A673 (cell line): ENCODE data around the gene APBA1. TPM values are rescaled to one million over a fixed set of nuclear protein-coding genes. Genes with fewer than 3 reads are reported as not detected.

Source experiments
- BruUV-seq: library from RNA; stranded (reverse); fragments of 400-500 nt; replicated peaks from 2 replicates; lab custom pipeline; 2021; lab: Mats Ljungman, UMichigan
- CTCF ChIA-PET: fragments of 300-600 bp; sonication (Branson Sonifier 250); formaldehyde crosslinking; loops from one replicate; lab custom pipeline; 2022; ENCODE audit warnings: antibody characterized with exemption; lab: Charles Lee
- POLR2A ChIA-PET: fragments of 300-600 bp; sonication (Branson Sonifier 250); formaldehyde crosslinking; loops from one replicate; lab custom pipeline; 2022; ENCODE audit warnings: antibody characterized with exemption; ENCODE audit not compliant: low non-redundant PET; lab: Charles Lee
- DNase-seq: peaks from one replicate; pipeline ENCODE4 v3.0.0-alpha.2; 2015; ENCODE audit warnings: low spot score
- H3K27ac ChIP-seq: fragments of 200-600 bp; sonication (generic); 2 replicates; pipeline ENCODE4 v1.5.1; 2016; ENCODE audit warnings: mixed run types, low read depth, mild to moderate bottlenecking, mixed read lengths, antibody characterized with exemption, low read length; ENCODE audit not compliant: poor library complexity, severe bottlenecking
- H3K27me3 ChIP-seq: fragments of 200-600 bp; sonication (generic); replicated peaks from 2 replicates; pipeline ENCODE4 v1.6.1; 2017; ENCODE audit warnings: mixed run types, low read depth, mild to moderate bottlenecking, mixed read lengths, antibody characterized with exemption, low read length; ENCODE audit not compliant: insufficient read depth, poor library complexity
- H3K36me3 ChIP-seq: fragments of 200-600 bp; sonication (generic); 2 replicates; pipeline ENCODE4 v1.6.1; 2016; ENCODE audit warnings: mixed run types, mild to moderate bottlenecking, mixed read lengths, antibody characterized with exemption, low read length; ENCODE audit not compliant: insufficient read depth, poor library complexity, severe bottlenecking
- H3K4me1 ChIP-seq: fragments of 200-600 bp; sonication (generic); 2 replicates; pipeline ENCODE4 v1.6.1; 2017; ENCODE audit warnings: mixed run types, mild to moderate bottlenecking, mixed read lengths, antibody characterized with exemption, low read length; ENCODE audit not compliant: insufficient read depth, poor library complexity, severe bottlenecking
- H3K4me3 ChIP-seq: fragments of 200-600 bp; sonication (generic); 2 replicates; pipeline ENCODE4 v1.5.1; 2016; ENCODE audit warnings: low read depth, mixed run types, mild to moderate bottlenecking, mixed read lengths, low read length; ENCODE audit not compliant: poor library complexity, severe bottlenecking
- H3K9me3 ChIP-seq: fragments of 200-600 bp; sonication (generic); 2 replicates; pipeline ENCODE4 v1.6.1; 2016; ENCODE audit warnings: mixed run types, low read depth, mild to moderate bottlenecking, mixed read lengths, antibody characterized with exemption, low read length; ENCODE audit not compliant: poor library complexity, severe bottlenecking
- CTCF ChIP-seq: fragments of 300-800, 200-600 bp; sonication (generic); conservative IDR thresholded peaks from 2 replicates; pipeline ENCODE4 v1.5.1; 2017; ENCODE audit warnings: low read depth, mild to moderate bottlenecking, antibody characterized with exemption, low read length, moderate library complexity, mixed read lengths
- EZH2 ChIP-seq: fragments of 200-600 bp; sonication (generic); IDR thresholded peaks from 2 replicates; pipeline ENCODE4 v1.6.1; 2017; ENCODE audit warnings: borderline replicate concordance, low read depth, mild to moderate bottlenecking, mixed read lengths, antibody characterized with exemption, low read length; ENCODE audit not compliant: poor library complexity, severe bottlenecking
- intact Hi-C: fragments of 100-400 bp; cut with micrococcal nuclease; formaldehyde crosslinking; loops from one replicate; pipeline ENCODE4 v1.10.0; 2022; ENCODE audit not compliant: unreplicated experiment
- total RNA-seq: library from RNA; stranded (reverse); gene quantifications from 2 replicates; pipeline ENCODE4 v1.2.3, GENCODE V29; 2021

The APBA1 gene
- total RNA-seq, 1 experiment from 2014 or later = 0.13 TPM

- Histone ChIP-seq H3K9me3 (no peaks in the 10 kb centered on the region), H3K36me3 (no peaks in the 10 kb centered on the region), H3K27ac (no peak overlapping the region), H3K27me3 (no peaks in the 10 kb centered on the region), H3K4me3 (no peak overlapping the region), H3K4me1 (no peaks in the 10 kb centered on the region)
- intact Hi-C loops = no loop called here
- CTCF ChIA-PET = no interaction called here
- TF ChIP-seq EZH2 (no peak), CTCF (no peak)
- POLR2A ChIA-PET = no interaction called here
- DNase-seq = no peak
- BruUV-seq = no TSS peak
These were observed 78.0 kb downstream of the APBA1 start for GRCh38 chr9:69594180-69594579.

DNA sequence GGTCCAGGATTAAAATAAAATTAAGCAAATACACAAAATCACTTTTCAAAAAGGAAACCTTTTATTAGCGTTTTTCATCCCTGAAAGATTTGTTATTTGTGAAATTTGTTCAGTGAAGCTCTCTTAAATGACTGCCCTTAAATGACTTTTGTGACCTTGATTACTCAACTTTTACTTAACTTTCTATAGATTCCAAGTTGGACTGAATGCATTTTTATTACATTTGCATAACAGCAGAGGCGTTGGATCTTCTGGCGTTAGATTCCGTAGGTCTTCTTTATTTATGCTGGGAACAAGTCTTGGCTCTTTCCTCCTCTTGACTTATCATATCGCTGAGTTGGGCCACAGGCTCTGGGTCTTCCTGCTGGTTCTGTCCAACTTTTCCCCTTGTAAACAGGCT is 78.4 kb downstream of the APBA1 start:
- H3K27ac ChIP-seq = no peak overlapping the region
- no peaks in the 10 kb centered on the region for H3K9me3 ChIP-seq
- H3K4me3 ChIP-seq = no peak overlapping the region
- TF ChIP-seq CTCF = no peak
- no peak for TF ChIP-seq EZH2
- CTCF ChIA-PET = no interaction called here
- intact Hi-C loops = no loop called here
- H3K27me3 ChIP-seq = no peaks in the 10 kb centered on the region
- no peaks in the 10 kb centered on the region for H3K36me3 ChIP-seq
- DNase-seq = no peak
- BruUV-seq = no TSS peak
- no peaks in the 10 kb centered on the region for H3K4me1 ChIP-seq
- POLR2A ChIA-PET = no interaction called here

- H3K4me3 ChIP-seq = no peak overlapping the region
- CTCF ChIA-PET = no interaction called here
- no peaks in the 10 kb centered on the region for H3K36me3 ChIP-seq
- intact Hi-C loops = no loop called here
- H3K27me3 ChIP-seq = no peaks in the 10 kb centered on the region
- no peaks in the 10 kb centered on the region for H3K4me1 ChIP-seq
- POLR2A ChIA-PET = no interaction called here
- no peak for TF ChIP-seq CTCF
- no peak for TF ChIP-seq EZH2
- no peak for DNase-seq
- no TSS peak for BruUV-seq
- no peak overlapping the region for H3K27ac ChIP-seq
- no peaks in the 10 kb centered on the region for H3K9me3 ChIP-seq
These were observed 78.9 kb downstream of the APBA1 start for GRCh38 chr9:69593301-69593700.
